GM21737 (cell line): ENCODE measurements around the gene ILKAP.
"Not testable (repeated sequence)": the region's sequence is repeated elsewhere in the genome, so short reads cannot be mapped to it uniquely, and the experiment has no call there.

Experiments
- ATAC-seq: cut with Tn5 transposase; IDR thresholded peaks from one replicate; pipeline ENCODE4 v1.9.1; 2021; ENCODE audit warnings: mild to moderate bottlenecking, moderate library complexity; ENCODE audit not compliant: unreplicated experiment

ILKAP gene

GRCh38 chr2:238202326-238203093, 985 bp downstream of the ILKAP start:
- ATAC-seq: no peak

- ATAC-seq: no peak
Measured at GRCh38 chr2:238190445-238190844, 13.1 kb downstream of the ILKAP start.

DNA sequence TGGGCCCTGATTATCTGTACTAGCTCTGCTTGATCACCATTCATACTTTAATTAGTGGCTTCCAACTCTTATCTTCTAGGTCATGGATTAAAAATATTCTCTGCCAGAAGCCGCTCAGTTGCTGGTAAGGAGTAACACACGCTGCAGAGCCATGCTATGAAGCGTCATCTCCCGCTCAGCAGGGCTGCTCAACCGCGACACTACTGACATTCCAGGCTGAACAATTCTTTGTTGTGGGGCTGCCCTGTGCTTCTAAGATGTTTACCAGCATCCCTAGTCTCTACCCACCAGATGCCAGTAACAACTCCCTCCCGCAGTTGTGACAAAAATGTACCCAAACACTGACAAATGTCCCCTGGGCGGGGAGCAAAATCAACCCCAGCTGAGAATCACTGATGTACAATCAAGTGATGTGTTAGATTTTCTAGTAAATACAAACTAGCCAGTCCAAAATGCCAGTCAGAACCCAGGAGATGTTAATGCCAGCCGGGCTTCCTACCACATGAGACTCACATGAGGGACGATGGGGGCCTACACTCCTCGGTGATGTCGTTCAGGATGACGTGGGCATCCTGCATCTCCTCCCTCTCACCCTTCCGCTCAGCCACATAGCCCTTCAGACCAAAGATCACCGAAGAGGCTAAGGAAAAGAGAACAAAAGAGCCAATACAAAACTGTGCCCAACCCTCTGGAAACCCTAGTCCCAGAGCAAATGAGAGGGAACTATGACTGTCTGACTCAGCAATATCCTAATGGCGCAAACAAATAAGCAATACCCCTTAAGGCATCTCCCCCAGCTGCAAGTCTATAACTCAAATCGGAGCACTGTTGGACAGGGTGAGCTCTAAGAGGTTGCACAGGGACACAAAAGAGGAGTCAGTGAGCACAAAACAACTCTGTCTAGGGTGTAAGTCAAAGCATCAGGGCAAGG, 15.6 kb downstream of the ILKAP start:
- no peak for ATAC-seq

- ATAC-seq: no peak
Measured at GRCh38 chr2:238183821-238184220, 19.7 kb downstream of the ILKAP start.

GRCh38 chr2:238182362-238182761, 21.1 kb downstream of the ILKAP start:
- no peak for ATAC-seq

GRCh38 chr2:238180554-238180953, 22.9 kb downstream of the ILKAP start:
- ATAC-seq: no peak

DNA sequence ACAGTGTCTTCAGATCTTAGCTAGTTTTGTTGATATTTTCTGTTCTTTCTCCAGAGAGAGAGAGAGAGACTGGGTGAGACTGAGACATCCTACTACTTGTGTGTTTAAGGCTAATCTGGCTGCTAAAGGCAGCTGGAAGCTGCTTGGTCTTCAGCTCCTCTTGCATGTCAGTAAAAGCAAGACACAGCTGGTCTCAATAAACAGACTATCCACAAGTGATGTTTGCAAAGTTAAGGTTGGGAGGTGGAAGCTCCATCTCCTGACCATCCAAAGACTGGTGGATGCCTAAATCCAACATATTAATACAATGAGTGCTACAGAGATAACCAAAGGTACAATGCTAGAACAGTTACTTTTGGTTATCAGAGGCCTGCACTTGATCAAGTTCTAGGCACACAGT, 26.9 kb downstream of the ILKAP start:
- ATAC-seq: no peak

- no peak for ATAC-seq
Measured at GRCh38 chr2:238174701-238175100, 28.8 kb downstream of the ILKAP start.

- ATAC-seq: no peak
Measured at GRCh38 chr2:238174291-238174690, 29.2 kb downstream of the ILKAP start.

DNA sequence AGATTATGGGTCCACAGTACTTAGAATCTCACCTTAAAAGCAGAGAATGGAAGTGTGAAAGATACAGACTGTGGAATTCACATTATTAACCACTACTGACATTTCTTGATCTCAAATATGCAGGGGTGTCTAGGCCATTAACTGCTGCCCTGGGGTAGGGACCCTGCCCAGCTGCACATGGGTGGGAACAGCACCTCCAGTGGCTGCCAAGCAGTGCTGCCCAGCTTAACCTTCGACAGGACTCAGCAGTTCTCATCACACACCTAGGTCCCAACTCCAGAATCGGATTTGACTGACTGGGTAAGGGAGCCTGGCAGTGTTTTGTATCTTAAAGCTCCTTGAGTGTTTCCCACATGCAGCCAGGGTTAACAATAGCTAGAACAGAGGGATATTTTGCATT, 29.8 kb downstream of the ILKAP start:
- ATAC-seq: no peak

GRCh38 chr2:238172439-238172838, 31.1 kb downstream of the ILKAP start:
- ATAC-seq: no peak

- no peak for ATAC-seq
Measured at GRCh38 chr2:238171575-238172187, 31.8 kb downstream of the ILKAP start.

GRCh38 chr2:238171072-238171431, 32.4 kb downstream of the ILKAP start:
- not testable (repeated sequence) for ATAC-seq

DNA sequence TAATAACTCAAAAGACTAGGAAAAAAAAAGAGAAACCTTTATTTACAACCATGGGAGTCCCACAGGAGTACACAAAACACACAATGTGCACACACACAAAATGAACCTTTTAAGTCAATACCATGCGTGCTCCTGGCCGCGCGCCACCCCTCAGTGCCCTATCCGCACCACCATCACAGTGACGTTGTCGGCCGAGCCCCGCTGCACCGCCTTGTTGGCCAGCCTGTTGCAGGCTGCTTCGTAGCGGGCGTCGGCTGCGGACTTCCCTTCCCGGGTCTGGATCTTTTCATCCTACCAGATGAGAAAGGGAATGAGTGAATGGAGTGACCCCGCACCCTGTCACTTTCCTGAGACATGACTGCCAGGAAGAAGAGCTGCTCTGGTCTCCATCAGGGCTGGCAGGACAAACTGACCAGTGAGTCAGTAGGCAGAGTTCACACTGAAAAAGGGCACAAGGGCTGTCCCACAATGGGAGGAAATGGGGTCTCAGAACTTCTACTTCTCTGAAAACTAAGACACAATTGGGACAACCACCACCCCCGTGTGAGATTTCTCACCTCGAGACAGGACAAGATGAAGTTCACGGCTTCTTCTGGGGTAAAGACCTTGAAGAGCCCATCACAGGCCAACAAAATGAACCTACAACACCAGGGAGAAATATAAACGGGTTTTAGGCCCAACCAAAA, 33.0 kb downstream of the ILKAP start:
- ATAC-seq: no peak

DNA sequence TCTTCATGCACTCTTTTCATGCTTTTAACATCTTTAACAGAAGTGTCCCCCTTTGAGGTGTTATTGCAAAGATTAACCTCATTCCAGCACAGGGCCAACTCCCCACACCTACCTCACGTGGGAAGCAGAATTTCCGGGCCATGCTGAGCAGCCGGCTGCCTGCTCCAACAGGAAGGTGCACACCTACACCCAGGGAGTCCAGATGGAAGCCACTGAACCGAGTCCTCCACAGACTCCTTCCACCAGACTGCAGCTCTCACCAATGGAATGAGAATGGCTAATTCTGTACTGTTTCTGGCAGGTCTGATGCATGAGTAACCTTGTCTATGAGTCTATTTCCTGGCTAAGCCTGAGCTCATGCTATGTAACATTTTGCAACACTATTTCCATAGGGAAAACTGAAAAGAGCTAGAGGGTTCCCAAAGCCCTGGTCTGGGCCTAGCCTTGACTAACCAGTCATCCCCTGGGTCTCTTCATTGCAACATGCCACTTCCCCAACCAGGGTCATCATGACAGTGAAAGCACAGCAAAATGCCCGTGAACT, 33.7 kb downstream of the ILKAP start:
- ATAC-seq: no peak

DNA sequence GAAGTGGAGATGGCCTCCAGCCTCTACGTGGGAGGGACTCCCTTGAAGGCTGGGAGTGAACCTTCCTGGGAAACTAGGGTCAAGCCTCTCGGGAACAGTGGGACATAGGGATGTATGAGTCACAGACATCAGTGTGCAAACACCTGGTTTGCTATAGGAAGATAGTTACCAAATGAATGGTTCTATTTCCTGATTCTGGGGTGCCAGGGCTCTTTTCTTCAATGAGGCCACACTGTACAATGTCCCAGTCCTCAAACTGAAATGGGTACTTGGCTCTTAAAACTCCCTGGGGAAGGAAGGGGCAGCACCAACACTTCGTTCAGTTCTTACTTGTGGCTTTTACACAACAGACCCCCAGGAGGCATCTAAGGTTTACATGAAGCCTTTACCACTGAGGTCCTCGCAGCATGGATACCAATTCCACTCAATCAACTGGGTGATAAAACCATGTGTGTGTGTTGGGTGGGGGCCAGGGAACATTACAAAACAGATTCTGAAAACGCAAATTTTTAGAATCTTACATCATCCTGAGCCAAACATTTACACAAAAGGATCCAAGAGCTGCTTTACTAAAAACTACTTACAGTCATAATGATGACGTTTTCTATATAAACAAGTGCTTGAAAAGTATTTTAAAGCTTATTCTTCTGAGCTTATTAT, 34.3 kb downstream of the ILKAP start:
- no peak for ATAC-seq

DNA sequence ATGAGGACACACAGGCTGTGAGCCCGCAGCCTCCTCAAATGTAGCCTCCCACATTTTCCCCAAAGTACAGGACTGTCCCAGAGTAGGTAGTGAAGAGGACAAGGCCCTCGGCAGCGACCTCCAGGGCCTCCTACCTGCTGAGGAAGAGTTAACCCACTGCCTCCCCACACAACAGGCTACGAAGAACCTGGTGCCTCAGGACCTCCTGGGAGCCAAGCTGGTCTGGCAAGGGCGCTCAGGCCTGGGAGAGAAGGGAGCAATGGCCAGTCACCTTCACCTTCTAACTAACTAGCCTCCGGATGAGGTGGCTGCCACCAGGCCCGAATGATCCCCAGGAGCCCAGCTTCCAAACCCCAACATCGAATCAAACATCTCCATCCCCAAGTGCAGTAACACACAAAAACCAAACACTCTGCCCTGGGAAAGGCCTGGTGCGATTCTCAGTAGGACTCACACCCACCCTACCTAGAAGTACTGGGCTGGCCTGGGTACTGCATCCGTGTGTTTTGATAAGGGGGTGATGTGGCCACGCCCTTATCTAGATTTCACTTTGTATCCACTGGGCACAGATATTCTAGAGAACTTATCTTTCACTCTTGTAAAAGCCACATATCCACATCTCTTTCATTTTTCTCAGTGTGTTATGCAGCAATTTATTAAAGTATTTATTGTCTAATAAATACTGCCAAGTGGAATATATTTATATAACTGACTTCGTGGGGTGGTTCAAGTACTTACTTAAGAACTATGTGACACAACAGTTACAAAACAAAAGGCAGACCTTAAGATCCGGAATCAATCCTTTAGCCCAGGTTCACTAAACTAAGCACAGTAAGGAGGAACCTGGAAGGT, 35.1 kb downstream of the ILKAP start:
- ATAC-seq: no peak

- ATAC-seq: no peak
Measured at GRCh38 chr2:238167761-238168160, 35.7 kb downstream of the ILKAP start.

GRCh38 chr2:238167344-238167715, 36.2 kb downstream of the ILKAP start:
- ATAC-seq: no peak
